ENCODE measurements around the gene KRTAP5-8.

Gene KRTAP5-8

GRCh38 chr11:71543866-71544265, 6.0 kb downstream of the KRTAP5-8 start:
- H3K27me3 ChIP-seq (replicated peaks; ENCODE audit: control insufficient read depth, insufficient read depth, low read length, poor library complexity, severe bottlenecking), result no peaks in the 10 kb centered on the region
- DNase-seq, result no peak

DNA sequence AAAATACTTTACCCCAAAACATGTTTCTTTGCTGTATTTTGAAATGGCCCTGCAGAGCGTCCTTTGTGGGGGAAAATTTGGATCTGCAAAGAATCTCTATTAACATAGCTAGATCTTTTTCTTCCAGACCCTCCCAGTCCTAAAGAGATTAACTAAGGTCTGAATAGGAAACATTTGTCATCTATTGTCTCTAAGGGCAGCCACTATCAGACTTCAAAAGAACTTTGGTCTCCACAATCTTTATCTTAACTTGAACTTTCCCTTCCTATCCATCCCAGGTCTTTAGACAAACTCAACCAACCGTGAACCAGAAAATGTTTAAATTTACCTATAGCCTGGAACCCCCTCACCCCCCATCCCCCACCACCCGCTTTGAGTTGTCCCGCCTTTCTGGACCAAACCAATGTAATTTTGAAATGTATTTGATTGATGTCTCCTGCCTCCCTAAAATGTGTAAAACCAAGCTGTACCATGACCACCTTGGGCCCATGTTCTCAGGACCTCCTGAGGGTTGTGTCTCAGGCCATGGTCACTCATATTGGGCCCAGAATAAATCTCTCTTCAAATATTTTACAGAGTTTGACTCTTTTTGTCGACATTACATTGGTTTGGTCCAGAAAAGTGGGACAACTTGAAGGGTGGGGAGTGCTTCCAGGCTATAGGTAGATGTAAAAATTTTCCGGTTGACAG, 6.8 kb downstream of the KRTAP5-8 start:
- Histone ChIP-seq H3K27ac (ENCODE audit: insufficient read depth, low read length, poor library complexity, severe bottlenecking) (no peak overlapping the region), H3K9me3 (ENCODE audit: control insufficient read depth, low read length) (no peaks in the 10 kb centered on the region), H3K4me3 (ENCODE audit: insufficient read depth, low read depth, low read length, poor library complexity, severe bottlenecking) (no peak overlapping the region), H3K4me1 (ENCODE audit: control insufficient read depth, insufficient read depth, low read length, poor library complexity, severe bottlenecking) (no peaks in the 10 kb centered on the region), H3K27me3 (replicated peaks; ENCODE audit: control insufficient read depth, insufficient read depth, low read length, poor library complexity, severe bottlenecking) (no peaks in the 10 kb centered on the region), H3K36me3 (ENCODE audit: control insufficient read depth, insufficient read depth, low read length) (no peaks in the 10 kb centered on the region)
- no peak for DNase-seq

More at GRCh38 chr11:71543866-71544265, 6.0 kb downstream of the KRTAP5-8 start:
- Histone ChIP-seq H3K9me3 (ENCODE audit: control insufficient read depth, low read length) (no peaks in the 10 kb centered on the region), H3K27ac (ENCODE audit: insufficient read depth, low read length, poor library complexity, severe bottlenecking) (no peak overlapping the region), H3K4me3 (ENCODE audit: insufficient read depth, low read depth, low read length, poor library complexity, severe bottlenecking) (no peak overlapping the region), H3K4me1 (ENCODE audit: control insufficient read depth, insufficient read depth, low read length, poor library complexity, severe bottlenecking) (no peaks in the 10 kb centered on the region), H3K36me3 (ENCODE audit: control insufficient read depth, insufficient read depth, low read length) (no peaks in the 10 kb centered on the region)

DNA sequence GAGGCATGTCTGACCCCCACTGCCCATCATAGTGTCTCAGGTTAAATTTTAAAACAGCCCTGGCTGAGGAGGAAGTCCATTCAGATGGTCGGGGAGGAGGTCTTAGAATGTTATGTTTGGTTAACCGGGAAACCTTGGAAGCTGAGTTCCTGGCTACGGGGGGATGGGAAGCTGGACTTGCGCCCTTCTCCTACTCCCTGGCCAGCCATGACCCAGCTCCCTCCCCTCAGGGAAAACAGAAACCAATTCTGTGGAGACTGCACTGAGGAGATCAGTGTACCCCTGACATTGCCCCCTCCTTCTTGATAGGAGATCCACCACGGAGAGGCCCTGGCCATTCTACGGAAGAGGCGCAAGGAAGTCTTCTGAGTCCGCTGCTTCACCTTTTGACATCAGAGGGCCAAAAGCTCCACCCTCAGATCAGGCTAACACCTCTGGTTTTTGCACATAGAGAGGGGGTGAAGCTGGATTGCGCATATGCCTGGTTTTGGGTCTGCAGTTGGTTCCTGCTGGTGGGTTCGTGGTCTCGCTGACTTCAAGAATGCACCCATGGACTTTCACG, 7.7 kb downstream of the KRTAP5-8 start:
- Histone ChIP-seq H3K36me3 (ENCODE audit: control insufficient read depth, insufficient read depth, low read length) (no peaks in the 10 kb centered on the region), H3K27ac (ENCODE audit: insufficient read depth, low read length, poor library complexity, severe bottlenecking) (no peak overlapping the region), H3K27me3 (replicated peaks; ENCODE audit: control insufficient read depth, insufficient read depth, low read length, poor library complexity, severe bottlenecking) (no peaks in the 10 kb centered on the region), H3K9me3 (ENCODE audit: control insufficient read depth, low read length) (no peaks in the 10 kb centered on the region), H3K4me3 (ENCODE audit: insufficient read depth, low read depth, low read length, poor library complexity, severe bottlenecking) (no peak overlapping the region), H3K4me1 (ENCODE audit: control insufficient read depth, insufficient read depth, low read length, poor library complexity, severe bottlenecking) (no peaks in the 10 kb centered on the region)
- no peak for DNase-seq

DNA sequence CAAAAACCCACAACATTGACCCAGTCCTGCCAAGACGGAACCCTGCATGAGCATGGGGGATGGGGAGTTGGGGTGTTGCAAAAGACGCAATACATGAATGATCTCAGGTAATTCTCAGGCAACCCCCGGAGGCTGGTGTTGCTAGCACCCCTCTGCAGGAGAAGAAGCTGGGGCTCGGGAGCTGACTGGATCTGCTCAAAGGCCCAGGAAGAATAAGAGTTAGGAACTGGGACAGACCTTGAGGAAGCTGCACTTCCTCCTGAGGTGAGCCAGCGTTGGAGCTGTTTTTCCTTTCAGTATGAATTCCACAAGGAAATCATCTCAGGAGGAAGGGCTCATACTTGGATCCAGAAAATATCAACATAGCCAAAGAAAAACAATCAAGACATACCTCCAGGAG, 10.3 kb downstream of the KRTAP5-8 start, which contains the start of gene KRTAP5-9:
Gene KRTAP5-9 (plus strand): TSS at position 301 of the 400 bp plus-strand sequence. CDS start 238 bp downstream, outside the sequence.
- no peaks in the 10 kb centered on the region for H3K4me1 ChIP-seq (ENCODE audit: control insufficient read depth, insufficient read depth, low read length, poor library complexity, severe bottlenecking)
- H3K27me3 ChIP-seq (replicated peaks; ENCODE audit: control insufficient read depth, insufficient read depth, low read length, poor library complexity, severe bottlenecking), result no peaks in the 10 kb centered on the region
- no peak for DNase-seq
- no peaks in the 10 kb centered on the region for H3K9me3 ChIP-seq (ENCODE audit: control insufficient read depth, low read length)
- no peak within 1 kb of the TSS for H3K4me3 ChIP-seq (ENCODE audit: insufficient read depth, low read depth, low read length, poor library complexity, severe bottlenecking)
- H3K36me3 ChIP-seq (ENCODE audit: control insufficient read depth, insufficient read depth, low read length), result no peaks in the 10 kb centered on the region
- no peak within 1 kb of the TSS for H3K27ac ChIP-seq (ENCODE audit: insufficient read depth, low read length, poor library complexity, severe bottlenecking)

DNA sequence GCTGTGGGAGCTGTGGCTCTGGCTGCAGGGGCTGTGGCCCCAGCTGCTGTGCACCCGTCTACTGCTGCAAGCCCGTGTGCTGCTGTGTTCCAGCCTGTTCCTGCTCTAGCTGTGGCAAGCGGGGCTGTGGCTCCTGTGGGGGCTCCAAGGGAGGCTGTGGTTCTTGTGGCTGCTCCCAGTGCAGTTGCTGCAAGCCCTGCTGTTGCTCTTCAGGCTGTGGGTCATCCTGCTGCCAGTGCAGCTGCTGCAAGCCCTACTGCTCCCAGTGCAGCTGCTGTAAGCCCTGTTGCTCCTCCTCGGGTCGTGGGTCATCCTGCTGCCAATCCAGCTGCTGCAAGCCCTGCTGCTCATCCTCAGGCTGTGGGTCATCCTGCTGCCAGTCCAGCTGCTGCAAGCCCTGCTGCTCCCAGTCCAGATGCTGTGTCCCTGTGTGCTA, 10.9 kb downstream of the KRTAP5-8 start:
- H3K4me1 ChIP-seq (ENCODE audit: control insufficient read depth, insufficient read depth, low read length, poor library complexity, severe bottlenecking), result no peaks in the 10 kb centered on the region
- H3K36me3 ChIP-seq (ENCODE audit: control insufficient read depth, insufficient read depth, low read length), result no peaks in the 10 kb centered on the region
- no peak overlapping the region for H3K4me3 ChIP-seq (ENCODE audit: insufficient read depth, low read depth, low read length, poor library complexity, severe bottlenecking)
- no peak for DNase-seq
- H3K27me3 ChIP-seq (replicated peaks; ENCODE audit: control insufficient read depth, insufficient read depth, low read length, poor library complexity, severe bottlenecking), result no peaks in the 10 kb centered on the region
- no peak overlapping the region for H3K27ac ChIP-seq (ENCODE audit: insufficient read depth, low read length, poor library complexity, severe bottlenecking)
- H3K9me3 ChIP-seq (ENCODE audit: control insufficient read depth, low read length), result no peaks in the 10 kb centered on the region

- Histone ChIP-seq H3K36me3 (ENCODE audit: control insufficient read depth, insufficient read depth, low read length) (no peaks in the 10 kb centered on the region), H3K9me3 (ENCODE audit: control insufficient read depth, low read length) (no peaks in the 10 kb centered on the region)
- DNase-seq, result no peak
Measured at GRCh38 chr11:71551711-71552110, 13.9 kb downstream of the KRTAP5-8 start.

DNA sequence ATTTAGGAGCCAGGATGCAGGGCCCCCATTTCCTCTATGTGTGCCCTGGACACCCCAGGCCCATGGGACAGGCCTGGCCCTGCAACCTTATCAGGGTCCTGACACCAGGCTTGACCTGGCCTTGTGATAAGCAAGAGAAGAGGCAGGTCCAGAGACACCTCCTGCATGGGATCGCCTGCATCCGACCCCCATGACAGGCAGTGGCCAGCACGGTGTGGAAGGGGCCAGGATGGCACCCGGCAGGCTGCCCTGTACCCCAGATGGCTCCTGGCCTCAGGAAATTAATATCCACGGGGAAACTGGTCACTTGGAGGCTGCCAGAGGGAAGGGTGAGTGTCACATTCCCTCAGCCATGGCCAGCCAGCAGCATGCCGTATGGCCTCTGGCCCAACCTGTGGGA, 17.2 kb downstream of the KRTAP5-8 start:
- H3K4me3 ChIP-seq (ENCODE audit: insufficient read depth, low read depth, low read length, poor library complexity, severe bottlenecking), result no peak overlapping the region
- H3K4me1 ChIP-seq (ENCODE audit: control insufficient read depth, insufficient read depth, low read length, poor library complexity, severe bottlenecking), result no peaks in the 10 kb centered on the region
- H3K36me3 ChIP-seq (ENCODE audit: control insufficient read depth, insufficient read depth, low read length), result no peaks in the 10 kb centered on the region
- H3K27ac ChIP-seq (ENCODE audit: insufficient read depth, low read length, poor library complexity, severe bottlenecking), result no peak overlapping the region
- H3K9me3 ChIP-seq (ENCODE audit: control insufficient read depth, low read length), result no peaks in the 10 kb centered on the region
- H3K27me3 ChIP-seq (replicated peaks; ENCODE audit: control insufficient read depth, insufficient read depth, low read length, poor library complexity, severe bottlenecking), result no peaks in the 10 kb centered on the region
- no peak for DNase-seq

More at GRCh38 chr11:71551711-71552110, 13.9 kb downstream of the KRTAP5-8 start:
- Histone ChIP-seq H3K27me3 (replicated peaks; ENCODE audit: control insufficient read depth, insufficient read depth, low read length, poor library complexity, severe bottlenecking) (no peaks in the 10 kb centered on the region), H3K27ac (ENCODE audit: insufficient read depth, low read length, poor library complexity, severe bottlenecking) (no peak overlapping the region), H3K4me3 (ENCODE audit: insufficient read depth, low read depth, low read length, poor library complexity, severe bottlenecking) (no peak overlapping the region), H3K4me1 (ENCODE audit: control insufficient read depth, insufficient read depth, low read length, poor library complexity, severe bottlenecking) (no peaks in the 10 kb centered on the region)

GRCh38 chr11:71555508-71555907, 17.7 kb downstream of the KRTAP5-8 start:
- Histone ChIP-seq H3K4me1 (ENCODE audit: control insufficient read depth, insufficient read depth, low read length, poor library complexity, severe bottlenecking) (no peaks in the 10 kb centered on the region), H3K27me3 (replicated peaks; ENCODE audit: control insufficient read depth, insufficient read depth, low read length, poor library complexity, severe bottlenecking) (no peaks in the 10 kb centered on the region), H3K27ac (ENCODE audit: insufficient read depth, low read length, poor library complexity, severe bottlenecking) (no peak overlapping the region), H3K36me3 (ENCODE audit: control insufficient read depth, insufficient read depth, low read length) (no peaks in the 10 kb centered on the region), H3K4me3 (ENCODE audit: insufficient read depth, low read depth, low read length, poor library complexity, severe bottlenecking) (no peak overlapping the region), H3K9me3 (ENCODE audit: control insufficient read depth, low read length) (no peaks in the 10 kb centered on the region)
- no peak for DNase-seq

DNA sequence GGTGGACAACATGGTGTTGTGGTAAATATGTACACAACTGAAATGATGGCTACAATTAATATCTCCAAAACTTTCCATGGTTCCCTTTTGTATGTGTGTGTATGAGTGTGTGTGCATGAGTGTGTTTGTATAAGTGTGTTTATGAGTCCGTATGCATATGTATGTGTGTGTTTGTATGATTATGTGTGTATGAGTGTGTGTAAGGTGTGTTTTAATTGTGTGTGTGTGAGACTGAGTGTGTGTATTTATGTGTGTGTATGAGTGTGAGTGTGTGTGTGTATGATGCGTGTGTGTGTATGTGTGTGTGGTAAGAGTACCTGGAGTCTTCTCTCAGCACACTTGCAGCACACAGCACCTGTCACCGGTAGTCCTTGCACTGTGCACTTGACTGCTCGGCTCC, 18.2 kb downstream of the KRTAP5-8 start:
- H3K9me3 ChIP-seq (ENCODE audit: control insufficient read depth, low read length), result no peaks in the 10 kb centered on the region
- H3K27ac ChIP-seq (ENCODE audit: insufficient read depth, low read length, poor library complexity, severe bottlenecking), result no peak overlapping the region
- no peaks in the 10 kb centered on the region for H3K36me3 ChIP-seq (ENCODE audit: control insufficient read depth, insufficient read depth, low read length)
- H3K27me3 ChIP-seq (replicated peaks; ENCODE audit: control insufficient read depth, insufficient read depth, low read length, poor library complexity, severe bottlenecking), result no peaks in the 10 kb centered on the region
- no peak for DNase-seq
- no peak overlapping the region for H3K4me3 ChIP-seq (ENCODE audit: insufficient read depth, low read depth, low read length, poor library complexity, severe bottlenecking)
- no peaks in the 10 kb centered on the region for H3K4me1 ChIP-seq (ENCODE audit: control insufficient read depth, insufficient read depth, low read length, poor library complexity, severe bottlenecking)

DNA sequence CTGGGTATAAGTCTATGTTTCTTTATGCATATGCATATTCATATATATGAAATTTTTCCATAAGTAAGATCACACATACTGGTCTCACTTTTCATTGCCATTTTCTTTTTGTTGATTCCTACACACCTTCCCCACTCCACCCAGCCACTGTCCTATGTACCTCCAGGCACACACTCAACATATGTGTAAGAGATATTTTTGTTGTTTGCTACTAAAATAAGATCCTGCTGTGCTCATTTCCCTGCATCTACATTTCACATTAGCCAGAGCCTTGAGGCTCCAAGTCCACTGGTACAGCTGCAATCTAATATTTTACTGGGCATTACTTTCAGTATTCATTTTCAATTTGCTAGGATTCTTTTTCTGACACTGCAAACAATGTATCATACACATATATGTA, 19.4 kb downstream of the KRTAP5-8 start:
- Histone ChIP-seq H3K4me1 (ENCODE audit: control insufficient read depth, insufficient read depth, low read length, poor library complexity, severe bottlenecking) (no peaks in the 10 kb centered on the region), H3K4me3 (ENCODE audit: insufficient read depth, low read depth, low read length, poor library complexity, severe bottlenecking) (no peak overlapping the region), H3K9me3 (ENCODE audit: control insufficient read depth, low read length) (no peaks in the 10 kb centered on the region), H3K36me3 (ENCODE audit: control insufficient read depth, insufficient read depth, low read length) (no peaks in the 10 kb centered on the region), H3K27ac (ENCODE audit: insufficient read depth, low read length, poor library complexity, severe bottlenecking) (no peak overlapping the region), H3K27me3 (replicated peaks; ENCODE audit: control insufficient read depth, insufficient read depth, low read length, poor library complexity, severe bottlenecking) (no peaks in the 10 kb centered on the region)
- DNase-seq, result no peak

Measured in effector memory CD4-positive, alpha-beta T cell (primary cell).